HFF-Myc (cell line): ENCODE data around the gene SEC24D.

Source experiments
- DNase-seq: peaks from one replicate; pipeline ENCODE4 v3.0.0-alpha.2; 2011; ENCODE audit warnings: low read depth; ENCODE audit errors: extremely low read depth
- H3K4me3 ChIP-seq: replicated peaks from 2 replicates; pipeline ENCODE4 v1.5.1; 2011; ENCODE audit warnings: low read depth, mild to moderate bottlenecking, control low read depth, low read length
- CTCF ChIP-seq: IDR thresholded peaks from 2 replicates; pipeline ENCODE4 v1.5.1; 2012; ENCODE audit warnings: mild to moderate bottlenecking, low read depth, low read length, control low read depth; ENCODE audit errors: missing control alignments

The SEC24D gene

GRCh38 chr4:118729287-118730286 is 106.3 kb downstream of the SEC24D start:
- no peak for TF ChIP-seq CTCF
- DNase-seq = no peak
- H3K4me3 ChIP-seq = no peak overlapping the region

DNA sequence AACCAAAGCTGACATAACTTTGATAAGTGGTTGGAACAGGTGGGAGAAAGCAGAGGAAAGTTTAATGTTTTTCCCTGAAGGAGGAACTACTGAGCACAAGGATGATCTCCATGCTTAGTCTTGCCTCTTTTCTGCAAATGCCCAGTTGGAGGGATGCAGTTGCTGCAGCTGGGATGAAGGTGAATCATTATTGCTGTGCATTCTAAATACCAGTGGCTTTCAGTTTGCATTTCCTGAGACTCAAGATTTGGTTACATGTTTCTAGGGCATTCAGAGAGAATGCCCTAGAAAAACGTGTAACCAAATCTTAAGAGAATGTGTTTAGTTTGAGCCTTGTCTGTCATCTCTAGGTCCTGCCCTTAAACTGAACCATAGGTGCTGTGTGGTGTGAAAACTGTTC is 108.6 kb downstream of the SEC24D start:
- no peak for DNase-seq
- H3K4me3 ChIP-seq = no peak overlapping the region
- no peak for TF ChIP-seq CTCF

DNA sequence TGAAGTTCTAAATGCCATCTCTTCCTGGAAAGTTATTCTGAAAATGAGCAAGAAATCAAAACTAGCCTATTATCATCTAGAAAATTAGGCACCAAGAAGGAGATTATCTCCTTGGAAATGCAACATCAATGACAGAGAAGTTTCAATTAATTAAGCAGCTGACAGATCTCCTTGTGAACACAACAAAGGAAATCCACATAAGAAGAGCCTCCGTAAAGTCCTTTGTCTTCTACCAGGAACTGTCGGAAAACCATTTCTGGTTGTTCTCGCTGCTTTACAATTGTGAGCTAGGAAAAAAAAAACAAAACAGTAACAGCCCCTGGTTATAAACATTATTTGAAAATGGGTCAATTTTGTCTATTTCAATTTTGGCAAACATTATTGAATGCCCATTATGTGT is 112.6 kb downstream of the SEC24D start:
- no peak for TF ChIP-seq CTCF
- no peak overlapping the region for H3K4me3 ChIP-seq
- no peak for DNase-seq

GRCh38 chr4:118721752-118722151 is 114.2 kb downstream of the SEC24D start:
- DNase-seq = no peak
- no peak overlapping the region for H3K4me3 ChIP-seq
- TF ChIP-seq CTCF = no peak

- DNase-seq = no peak
- no peak overlapping the region for H3K4me3 ChIP-seq
- TF ChIP-seq CTCF = no peak
Observed at GRCh38 chr4:118718511-118719170, 117.3 kb downstream of the SEC24D start.

- DNase-seq = no peak
- no peak overlapping the region for H3K4me3 ChIP-seq
- no peak for TF ChIP-seq CTCF
Observed at GRCh38 chr4:118716304-118716703, 119.6 kb downstream of the SEC24D start.
